ENCODE results near the gene KIF14. TPM values are rescaled to one million over a fixed set of nuclear protein-coding genes. Genes with fewer than 3 reads are reported as not detected.
"Not testable (repeated sequence)": the region's sequence is repeated elsewhere in the genome, so short reads cannot be mapped to it uniquely, and the experiment has no call there.

The KIF14 gene
- polyA plus RNA-seq, 2 donors, result 0.71 to 0.85 TPM

DNA sequence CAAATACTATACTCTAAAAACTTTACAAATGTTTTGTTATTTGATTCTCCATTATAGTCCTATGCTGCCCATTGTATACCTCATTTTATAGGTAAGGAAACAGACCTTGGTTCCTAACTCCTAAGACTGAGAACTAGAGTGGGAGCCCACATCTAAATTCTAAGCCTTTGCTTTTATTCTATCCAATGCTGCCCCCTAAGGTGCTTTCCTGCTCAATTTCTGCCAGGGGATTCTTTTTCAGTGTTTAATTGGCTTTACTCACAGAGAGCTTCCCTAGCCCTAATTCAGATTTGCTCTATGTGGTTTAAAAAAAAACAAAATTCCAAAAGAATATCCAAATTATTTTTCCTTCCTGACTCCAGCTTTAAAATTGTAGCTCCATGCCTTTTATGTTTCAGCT lies 64.5 kb downstream of the KIF14 start:
- H3K9me3 ChIP-seq (ENCODE audit: control insufficient read depth in 2 of 2, insufficient read depth in 1 of 2, low read depth in 1 of 2, low read length in 1 of 2), result no peaks in the 10 kb centered on the region
- no peak overlapping the region for H3K4me3 ChIP-seq (ENCODE audit: low read depth in 1 of 2, low read length in 2 of 2)
- no peaks in the 10 kb centered on the region for H3K36me3 ChIP-seq (ENCODE audit: control insufficient read depth in 2 of 2, insufficient read depth in 2 of 2, low read length in 1 of 2)
- no peaks in the 10 kb centered on the region for H3K4me1 ChIP-seq (ENCODE audit: control insufficient read depth in 2 of 2, insufficient read depth in 2 of 2, low read length in 1 of 2)
- H3K27ac ChIP-seq (ENCODE audit: low read depth in 2 of 2, low read length in 1 of 2), result no peak overlapping the region
- no peaks in the 10 kb centered on the region for H3K27me3 ChIP-seq (ENCODE audit: control insufficient read depth in 1 of 2, insufficient read depth in 2 of 2, low read length in 2 of 2)

DNA sequence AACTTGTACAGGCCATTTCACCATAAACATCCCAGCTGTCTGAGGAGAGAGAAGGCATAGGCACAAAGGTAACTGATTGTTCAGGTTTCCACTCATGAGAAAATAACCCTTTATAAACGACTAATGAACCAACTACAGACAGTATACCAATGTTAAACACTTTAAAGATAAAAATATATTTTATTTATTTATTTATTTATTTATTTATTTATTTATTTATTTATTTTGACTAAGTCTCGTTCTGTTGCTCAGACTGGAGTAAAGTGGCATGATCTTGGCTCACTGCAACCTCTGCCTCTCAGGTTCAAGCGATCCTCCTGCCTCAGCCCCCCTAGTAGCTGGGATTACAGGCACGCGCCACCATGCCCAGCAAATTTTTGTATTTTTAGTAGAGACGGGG lies 67.8 kb downstream of the KIF14 start:
- not testable (repeated sequence) for H3K9me3 ChIP-seq (ENCODE audit: control insufficient read depth in 2 of 2, insufficient read depth in 1 of 2, low read depth in 1 of 2, low read length in 1 of 2); H3K36me3 ChIP-seq (ENCODE audit: control insufficient read depth in 2 of 2, insufficient read depth in 2 of 2, low read length in 1 of 2); H3K27me3 ChIP-seq (ENCODE audit: control insufficient read depth in 1 of 2, insufficient read depth in 2 of 2, low read length in 2 of 2); H3K4me1 ChIP-seq (ENCODE audit: control insufficient read depth in 2 of 2, insufficient read depth in 2 of 2, low read length in 1 of 2); H3K27ac ChIP-seq (ENCODE audit: low read depth in 2 of 2, low read length in 1 of 2); H3K4me3 ChIP-seq (ENCODE audit: low read depth in 1 of 2, low read length in 2 of 2)
- WGBS, 2 donors, result 96 to 98% methylated on average over 6 of the region's 6 CpGs

DNA sequence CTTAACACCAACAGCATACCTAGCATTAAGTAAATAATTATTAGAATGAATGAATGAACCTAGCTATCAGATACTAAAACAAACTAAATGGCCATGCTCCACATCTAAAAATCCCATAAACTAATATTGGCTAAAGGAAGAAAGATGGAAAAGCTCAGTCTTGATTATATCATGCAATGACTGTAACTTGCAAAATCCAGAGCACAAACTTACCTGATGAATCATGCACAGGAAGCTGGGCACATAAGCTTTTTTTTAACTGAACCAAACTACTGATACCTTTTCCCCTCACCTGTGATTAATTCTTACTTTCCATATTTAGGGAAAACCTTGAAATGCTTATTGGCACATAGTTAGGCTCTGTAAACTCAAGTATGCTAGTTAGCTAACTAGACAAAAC lies 70.2 kb downstream of the KIF14 start:
- no peak overlapping the region for H3K4me3 ChIP-seq (ENCODE audit: low read depth in 1 of 2, low read length in 2 of 2)
- H3K27ac ChIP-seq (ENCODE audit: low read depth in 2 of 2, low read length in 1 of 2), result no peak overlapping the region
- no peaks in the 10 kb centered on the region for H3K9me3 ChIP-seq (ENCODE audit: control insufficient read depth in 2 of 2, insufficient read depth in 1 of 2, low read depth in 1 of 2, low read length in 1 of 2)
- H3K4me1 ChIP-seq (ENCODE audit: control insufficient read depth in 2 of 2, insufficient read depth in 2 of 2, low read length in 1 of 2), result no peaks in the 10 kb centered on the region
- no peaks in the 10 kb centered on the region for H3K27me3 ChIP-seq (ENCODE audit: control insufficient read depth in 1 of 2, insufficient read depth in 2 of 2, low read length in 2 of 2)
- H3K36me3 ChIP-seq (ENCODE audit: control insufficient read depth in 2 of 2, insufficient read depth in 2 of 2, low read length in 1 of 2), result no peaks in the 10 kb centered on the region

DNA sequence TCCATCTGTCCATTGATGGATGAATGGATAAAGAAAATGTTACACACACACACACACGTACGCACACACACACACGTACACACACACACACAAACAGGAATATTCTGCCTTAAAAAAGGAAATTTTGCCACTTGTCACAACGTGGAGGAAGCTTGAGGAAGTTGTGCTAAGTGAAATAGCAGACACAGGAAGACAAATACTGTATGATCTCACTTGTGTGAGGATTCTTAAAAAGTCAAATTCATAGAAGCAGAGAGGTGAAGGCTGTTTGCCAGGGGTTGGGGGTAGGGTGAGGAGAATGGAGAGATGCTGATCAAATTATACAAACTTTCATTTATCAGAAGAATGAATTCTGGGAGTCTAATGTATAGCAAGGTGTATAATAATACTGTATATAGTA lies 73.2 kb downstream of the KIF14 start:
- Histone ChIP-seq H3K9me3 (ENCODE audit: control insufficient read depth in 2 of 2, insufficient read depth in 1 of 2, low read depth in 1 of 2, low read length in 1 of 2) (no peaks in the 10 kb centered on the region), H3K4me1 (ENCODE audit: control insufficient read depth in 2 of 2, insufficient read depth in 2 of 2, low read length in 1 of 2) (no peaks in the 10 kb centered on the region), H3K36me3 (ENCODE audit: control insufficient read depth in 2 of 2, insufficient read depth in 2 of 2, low read length in 1 of 2) (no peaks in the 10 kb centered on the region), H3K4me3 (ENCODE audit: low read depth in 1 of 2, low read length in 2 of 2) (no peak overlapping the region), H3K27me3 (ENCODE audit: control insufficient read depth in 1 of 2, insufficient read depth in 2 of 2, low read length in 2 of 2) (no peaks in the 10 kb centered on the region), H3K27ac (ENCODE audit: low read depth in 2 of 2, low read length in 1 of 2) (no peak overlapping the region)
- 64 to 66% methylated on average over 4 of the region's 4 CpGs for WGBS, 2 donors

DNA sequence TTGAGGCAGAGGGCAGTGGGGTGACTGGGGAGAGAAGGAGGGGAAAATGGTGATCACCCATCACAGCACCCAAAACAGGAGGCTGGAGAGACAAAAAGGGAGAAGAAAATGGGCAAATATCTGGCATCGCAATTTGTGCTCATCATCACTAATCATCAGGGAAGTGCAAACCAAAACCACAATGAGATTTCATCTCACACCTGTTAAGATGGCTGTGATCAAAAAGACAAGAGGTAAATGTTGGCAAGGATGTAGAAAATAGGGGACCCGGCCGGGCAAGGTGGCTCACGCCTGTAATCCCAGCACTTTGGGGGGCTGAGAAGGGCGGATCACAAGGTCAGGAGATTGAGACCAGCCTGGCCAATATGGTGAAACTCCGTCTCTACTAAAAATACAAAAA lies 74.0 kb downstream of the KIF14 start:
- Histone ChIP-seq H3K27ac (ENCODE audit: low read depth in 2 of 2, low read length in 1 of 2) (no peak overlapping the region), H3K27me3 (ENCODE audit: control insufficient read depth in 1 of 2, insufficient read depth in 2 of 2, low read length in 2 of 2) (no peaks in the 10 kb centered on the region), H3K36me3 (ENCODE audit: control insufficient read depth in 2 of 2, insufficient read depth in 2 of 2, low read length in 1 of 2) (no peaks in the 10 kb centered on the region), H3K9me3 (ENCODE audit: control insufficient read depth in 2 of 2, insufficient read depth in 1 of 2, low read depth in 1 of 2, low read length in 1 of 2) (no peaks in the 10 kb centered on the region), H3K4me1 (ENCODE audit: control insufficient read depth in 2 of 2, insufficient read depth in 2 of 2, low read length in 1 of 2) (no peaks in the 10 kb centered on the region), H3K4me3 (ENCODE audit: low read depth in 1 of 2, low read length in 2 of 2) (no peak overlapping the region)
- 81 to 87% methylated on average over 6 of the region's 6 CpGs for WGBS, 2 donors

DNA sequence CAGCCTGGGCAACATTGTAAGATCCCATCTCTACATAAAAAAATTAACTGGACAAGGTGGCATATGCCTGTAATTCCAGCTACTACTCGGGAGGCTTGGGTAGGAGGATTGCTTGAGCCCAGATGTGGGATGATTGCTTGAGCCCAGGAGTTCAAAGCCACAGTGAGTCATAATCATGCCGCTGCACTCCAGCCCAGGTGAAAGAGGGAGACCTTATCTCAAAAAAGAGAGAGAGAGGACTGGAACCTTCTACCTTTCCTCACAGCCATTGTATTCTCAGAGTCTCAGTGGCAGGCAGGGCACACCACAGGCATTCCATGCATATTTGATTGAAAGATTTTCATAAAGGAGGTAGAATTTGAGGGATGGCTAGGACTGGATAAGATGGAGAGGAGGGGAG lies 78.4 kb downstream of the KIF14 start:
- Histone ChIP-seq H3K4me1 (ENCODE audit: control insufficient read depth in 2 of 2, insufficient read depth in 2 of 2, low read length in 1 of 2) (no peaks in the 10 kb centered on the region), H3K4me3 (ENCODE audit: low read depth in 1 of 2, low read length in 2 of 2) (no peak overlapping the region), H3K27ac (ENCODE audit: low read depth in 2 of 2, low read length in 1 of 2) (no peak overlapping the region), H3K27me3 (ENCODE audit: control insufficient read depth in 1 of 2, insufficient read depth in 2 of 2, low read length in 2 of 2) (no peaks in the 10 kb centered on the region), H3K9me3 (ENCODE audit: control insufficient read depth in 2 of 2, insufficient read depth in 1 of 2, low read depth in 1 of 2, low read length in 1 of 2) (peaks cover 0 to 4% of the 10 kb centered on the region in 2 donors), H3K36me3 (ENCODE audit: control insufficient read depth in 2 of 2, insufficient read depth in 2 of 2, low read length in 1 of 2) (no peaks in the 10 kb centered on the region)
- WGBS, 2 donors, result 75 to 76% methylated on average over 2 of the region's 2 CpGs

DNA sequence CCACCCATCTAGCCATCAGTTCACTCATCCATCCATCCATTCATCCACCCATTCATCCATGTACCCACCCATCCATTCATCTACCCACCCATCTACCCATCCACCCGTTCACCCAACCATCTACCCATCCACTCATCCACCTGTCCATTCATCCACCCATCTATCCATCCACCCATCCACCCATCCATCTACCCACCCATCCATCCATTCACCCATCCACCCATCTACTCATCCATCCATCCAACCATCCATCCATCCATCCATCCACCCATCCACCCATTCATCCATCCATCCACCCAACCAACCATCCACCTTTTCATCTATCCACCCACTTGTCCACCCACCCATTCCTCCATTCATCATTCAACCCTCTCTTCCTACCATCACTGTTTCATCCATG lies 80.3 kb downstream of the KIF14 start:
- no peak overlapping the region for H3K27ac ChIP-seq (ENCODE audit: low read depth in 2 of 2, low read length in 1 of 2)
- peaks cover 0 to 4% of the 10 kb centered on the region in 2 donors for H3K9me3 ChIP-seq (ENCODE audit: control insufficient read depth in 2 of 2, insufficient read depth in 1 of 2, low read depth in 1 of 2, low read length in 1 of 2)
- H3K27me3 ChIP-seq (ENCODE audit: control insufficient read depth in 1 of 2, insufficient read depth in 2 of 2, low read length in 2 of 2), result no peaks in the 10 kb centered on the region
- H3K36me3 ChIP-seq (ENCODE audit: control insufficient read depth in 2 of 2, insufficient read depth in 2 of 2, low read length in 1 of 2), result no peaks in the 10 kb centered on the region
- no peaks in the 10 kb centered on the region for H3K4me1 ChIP-seq (ENCODE audit: control insufficient read depth in 2 of 2, insufficient read depth in 2 of 2, low read length in 1 of 2)
- H3K4me3 ChIP-seq (ENCODE audit: low read depth in 1 of 2, low read length in 2 of 2), result no peak overlapping the region
- 86% methylated on average over 1 of the region's 1 CpG for WGBS, 2 donors

DNA sequence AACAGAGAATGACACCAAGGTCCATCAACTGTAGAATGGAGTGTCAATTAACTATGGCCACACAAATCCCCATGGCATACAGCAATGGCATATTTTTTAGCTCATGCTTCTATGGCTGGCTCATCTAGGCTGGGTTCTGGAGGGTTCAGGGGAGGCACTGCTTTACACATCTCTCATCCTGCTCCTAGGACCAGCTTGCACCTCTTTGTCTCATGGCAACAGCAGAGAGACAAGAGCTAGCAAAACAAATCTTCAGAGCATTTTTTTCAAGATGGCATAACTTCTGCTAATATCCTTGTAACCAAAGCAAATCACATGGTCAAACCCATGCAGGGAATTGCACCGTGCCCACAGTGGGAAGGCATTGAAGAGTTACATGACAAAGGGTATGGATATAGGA lies 82.4 kb downstream of the KIF14 start:
- no peak overlapping the region for H3K27ac ChIP-seq (ENCODE audit: low read depth in 2 of 2, low read length in 1 of 2)
- no peaks in the 10 kb centered on the region for H3K36me3 ChIP-seq (ENCODE audit: control insufficient read depth in 2 of 2, insufficient read depth in 2 of 2, low read length in 1 of 2)

DNA sequence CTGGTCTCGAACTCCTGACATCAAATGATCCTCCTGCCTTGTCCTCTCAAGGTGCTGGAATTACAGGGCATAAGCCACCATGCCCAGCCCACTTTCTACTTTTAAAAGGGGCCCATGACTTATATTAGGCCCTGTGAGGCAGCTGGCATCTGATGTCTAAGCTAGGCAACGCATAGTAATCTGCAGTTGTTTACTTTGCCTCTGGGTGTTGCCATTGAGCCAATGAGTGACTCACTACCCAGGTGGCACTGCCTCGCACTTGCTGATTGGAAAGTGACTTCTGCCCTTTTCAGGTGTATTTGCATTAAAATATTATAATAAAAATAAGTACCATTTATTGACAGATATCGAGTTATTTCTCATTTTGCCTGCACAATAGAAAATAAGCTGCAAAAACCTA lies 84.9 kb downstream of the KIF14 start:
- no peaks in the 10 kb centered on the region for H3K27me3 ChIP-seq (ENCODE audit: control insufficient read depth in 1 of 2, insufficient read depth in 2 of 2, low read length in 2 of 2)
- 58 to 64% methylated on average over 4 of the region's 4 CpGs for whole genome bisulfite sequencing, 2 donors
- H3K4me3 ChIP-seq (ENCODE audit: low read depth in 1 of 2, low read length in 2 of 2), result no peak overlapping the region
- no peak overlapping the region for H3K27ac ChIP-seq (ENCODE audit: low read depth in 2 of 2, low read length in 1 of 2)
- H3K9me3 ChIP-seq (ENCODE audit: control insufficient read depth in 2 of 2, insufficient read depth in 1 of 2, low read depth in 1 of 2, low read length in 1 of 2), result peaks cover 0 to 4% of the 10 kb centered on the region in 2 donors
- no peaks in the 10 kb centered on the region for H3K4me1 ChIP-seq (ENCODE audit: control insufficient read depth in 2 of 2, insufficient read depth in 2 of 2, low read length in 1 of 2)
- H3K36me3 ChIP-seq (ENCODE audit: control insufficient read depth in 2 of 2, insufficient read depth in 2 of 2, low read length in 1 of 2), result no peaks in the 10 kb centered on the region

More for the DNA sequence above, 82.4 kb downstream of the KIF14 start:
- no peak overlapping the region for H3K4me3 ChIP-seq (ENCODE audit: low read depth in 1 of 2, low read length in 2 of 2)
- H3K4me1 ChIP-seq (ENCODE audit: control insufficient read depth in 2 of 2, insufficient read depth in 2 of 2, low read length in 1 of 2), result no peaks in the 10 kb centered on the region
- H3K27me3 ChIP-seq (ENCODE audit: control insufficient read depth in 1 of 2, insufficient read depth in 2 of 2, low read length in 2 of 2), result no peaks in the 10 kb centered on the region
- peaks cover 0 to 4% of the 10 kb centered on the region in 2 donors for H3K9me3 ChIP-seq (ENCODE audit: control insufficient read depth in 2 of 2, insufficient read depth in 1 of 2, low read depth in 1 of 2, low read length in 1 of 2)
- WGBS, 2 donors, result 84 to 88% methylated on average over 1 of the region's 1 CpG

DNA sequence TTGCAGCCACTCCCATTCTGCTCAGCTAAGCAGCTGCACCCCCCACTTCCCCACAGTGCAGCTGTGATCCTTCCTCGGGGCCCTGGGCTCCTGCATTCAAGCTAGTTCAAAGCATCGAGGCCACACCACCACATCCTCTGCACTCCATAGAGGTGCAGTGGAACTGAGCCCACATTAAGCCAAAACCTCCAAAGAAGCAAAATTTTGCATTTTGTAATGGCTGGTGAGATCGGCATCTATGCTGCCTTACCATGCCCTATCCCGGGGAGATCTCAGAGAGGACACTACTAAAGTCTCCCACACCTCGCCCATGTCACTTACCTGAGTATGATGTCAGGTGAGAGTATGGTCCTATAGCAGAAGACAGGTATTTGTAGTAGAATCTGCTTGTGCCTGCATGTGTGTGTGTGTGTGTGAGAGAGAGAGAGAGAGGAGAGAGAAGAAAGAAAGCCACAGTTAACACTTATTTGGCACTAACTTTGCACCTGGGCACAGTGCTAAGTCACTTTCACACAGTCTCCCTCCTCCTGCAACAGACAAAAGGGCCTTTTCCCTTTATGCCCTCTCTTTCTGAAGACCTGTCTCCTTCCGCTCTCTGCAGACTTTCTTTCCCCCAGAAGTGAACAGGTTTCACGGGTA lies 89.8 kb downstream of the KIF14 start:
- Histone ChIP-seq H3K9me3 (ENCODE audit: control insufficient read depth in 2 of 2, insufficient read depth in 1 of 2, low read depth in 1 of 2, low read length in 1 of 2) (no peaks in the 10 kb centered on the region), H3K36me3 (ENCODE audit: control insufficient read depth in 2 of 2, insufficient read depth in 2 of 2, low read length in 1 of 2) (no peaks in the 10 kb centered on the region), H3K27me3 (ENCODE audit: control insufficient read depth in 1 of 2, insufficient read depth in 2 of 2, low read length in 2 of 2) (no peaks in the 10 kb centered on the region), H3K4me3 (ENCODE audit: low read depth in 1 of 2, low read length in 2 of 2) (no peak overlapping the region), H3K27ac (ENCODE audit: low read depth in 2 of 2, low read length in 1 of 2) (no peak overlapping the region), H3K4me1 (ENCODE audit: control insufficient read depth in 2 of 2, insufficient read depth in 2 of 2, low read length in 1 of 2) (no peaks in the 10 kb centered on the region)
- WGBS, 2 donors, result 48 to 50% methylated on average over 7 of the region's 7 CpGs

All from esophagus (tissue), 2 donors.